ENCODE results near the gene NRTN. TPM values are rescaled to one million over a fixed set of nuclear protein-coding genes. Genes with fewer than 3 reads are reported as not detected.
"Not testable (repeated sequence)": the region's sequence is repeated elsewhere in the genome, so short reads cannot be mapped to it uniquely, and the experiment has no call there.

Gene NRTN
- total RNA-seq, 1 donor from 2014 or later = 6.2 TPM

DNA sequence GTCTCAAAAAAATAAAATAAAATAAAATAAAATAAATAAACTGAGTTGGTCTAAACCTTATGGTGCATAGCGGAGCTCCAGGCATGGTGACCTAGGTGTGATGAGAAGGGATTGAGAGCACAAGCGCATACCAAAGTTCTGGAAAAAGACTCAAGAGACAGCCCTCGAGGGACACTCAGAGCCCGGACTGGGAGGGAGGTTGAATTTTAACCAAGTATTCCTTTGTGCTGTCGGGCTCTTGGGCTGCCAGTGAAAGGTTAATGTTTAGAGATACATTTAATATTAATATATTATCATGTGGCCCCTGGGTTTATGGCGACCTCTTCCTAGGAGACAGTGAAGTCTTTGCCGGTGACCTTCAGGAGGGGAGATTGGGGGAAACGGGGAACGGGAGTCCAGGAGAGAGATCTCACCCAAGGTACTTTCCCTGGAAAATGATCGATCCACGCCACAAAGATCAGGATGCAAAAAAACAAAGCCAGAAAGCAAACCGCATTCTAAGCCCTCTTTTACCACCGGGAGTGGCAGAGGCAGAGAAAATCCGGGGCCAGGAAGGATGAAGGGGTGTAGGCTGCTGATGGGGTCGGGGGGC is 33.0 kb downstream of the NRTN start:
- DNase-seq (ENCODE audit: low spot score) = peak; percentile 37

DNA sequence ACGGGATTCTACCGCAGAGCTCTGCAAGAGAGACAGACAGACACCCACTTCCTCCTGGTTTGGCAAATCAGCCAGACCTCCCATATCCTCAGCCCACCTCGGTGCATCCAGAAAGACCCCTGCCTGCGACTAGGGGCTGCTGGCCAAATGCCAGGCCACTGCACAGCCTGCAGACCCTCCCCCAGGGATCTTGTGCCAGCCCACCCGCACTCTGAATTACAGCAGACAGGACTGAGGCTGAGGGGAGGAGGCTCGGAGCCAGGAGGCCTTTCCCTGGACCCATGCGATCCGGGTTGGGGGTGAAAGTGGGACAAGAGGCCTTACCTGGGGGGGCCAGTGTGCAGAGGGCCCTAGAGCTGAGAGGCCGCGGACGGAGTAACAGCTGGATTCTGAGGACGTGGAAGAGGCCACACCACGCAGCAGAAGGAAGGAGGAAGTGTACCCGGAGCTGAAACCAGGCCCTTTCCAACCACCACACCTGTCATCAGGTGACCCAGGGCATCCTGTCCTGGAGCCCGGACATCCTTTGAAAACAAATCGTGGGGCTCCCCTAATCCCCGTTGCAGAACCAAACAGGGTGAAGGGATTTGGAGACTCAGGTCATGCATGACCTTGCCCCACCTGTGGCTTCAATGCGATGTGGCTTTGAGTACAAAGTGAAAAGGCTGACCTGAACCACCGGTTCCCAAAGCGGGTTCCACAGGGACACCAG is 33.6 kb downstream of the NRTN start:
- DNase-seq (ENCODE audit: low spot score) = peak; percentile 55

DNA sequence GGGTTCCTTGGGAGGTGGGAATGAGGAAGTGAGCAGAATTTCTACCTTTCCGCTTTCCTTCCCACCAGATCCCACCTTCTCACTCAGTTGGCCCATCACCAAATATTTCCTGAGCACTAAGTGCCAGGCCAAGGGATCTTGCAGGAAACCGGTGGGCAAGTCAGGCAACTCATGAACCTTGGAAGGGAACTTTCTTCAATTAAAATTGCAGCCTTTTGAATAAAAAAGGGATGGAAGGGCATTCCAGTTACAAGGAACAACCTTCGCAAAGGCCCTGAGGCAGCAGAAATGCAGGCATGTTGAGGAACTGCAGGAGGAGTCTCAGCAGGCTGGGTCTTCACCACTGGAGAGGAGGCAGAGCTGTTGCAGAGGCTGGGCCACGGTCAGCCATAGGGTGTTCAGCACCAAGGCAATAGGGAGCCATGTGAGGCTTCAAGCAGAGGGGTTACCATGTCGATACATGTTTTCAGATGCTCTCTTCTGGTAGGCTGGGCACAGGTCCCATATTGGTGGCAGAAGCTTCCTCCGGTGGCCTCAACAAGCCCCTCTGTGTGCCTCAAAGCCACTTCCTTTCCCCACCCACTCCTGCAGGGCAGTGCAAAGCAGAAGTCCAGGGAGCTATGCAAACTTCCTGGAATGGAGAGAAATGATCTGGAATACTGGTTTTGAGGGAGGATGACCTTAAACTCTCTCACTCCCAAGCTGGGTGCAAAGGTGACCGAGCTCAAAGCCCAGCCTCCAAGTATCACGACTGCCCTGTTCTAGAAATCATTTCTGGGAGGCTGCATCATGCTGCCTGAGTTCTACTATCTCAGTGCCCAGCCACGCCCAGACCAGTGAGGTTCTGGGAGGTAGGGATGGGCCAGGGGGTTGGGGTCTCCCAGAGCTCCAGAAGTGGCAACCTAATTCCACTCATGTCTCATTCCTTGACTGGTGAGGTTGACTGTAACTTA is 34.5 kb downstream of the NRTN start, which contains the start of gene FUT6:
Gene FUT6 (minus strand): TSS at position 638 of the 953 bp plus-strand sequence. CDS start 7,135 bp downstream, outside the sequence.
- DNase-seq (ENCODE audit: low spot score) = no peak

- DNase-seq (ENCODE audit: low spot score) = not testable (repeated sequence)
Observed at GRCh38 chr19:5841735-5842111, 36.9 kb downstream of the NRTN start.

DNA sequence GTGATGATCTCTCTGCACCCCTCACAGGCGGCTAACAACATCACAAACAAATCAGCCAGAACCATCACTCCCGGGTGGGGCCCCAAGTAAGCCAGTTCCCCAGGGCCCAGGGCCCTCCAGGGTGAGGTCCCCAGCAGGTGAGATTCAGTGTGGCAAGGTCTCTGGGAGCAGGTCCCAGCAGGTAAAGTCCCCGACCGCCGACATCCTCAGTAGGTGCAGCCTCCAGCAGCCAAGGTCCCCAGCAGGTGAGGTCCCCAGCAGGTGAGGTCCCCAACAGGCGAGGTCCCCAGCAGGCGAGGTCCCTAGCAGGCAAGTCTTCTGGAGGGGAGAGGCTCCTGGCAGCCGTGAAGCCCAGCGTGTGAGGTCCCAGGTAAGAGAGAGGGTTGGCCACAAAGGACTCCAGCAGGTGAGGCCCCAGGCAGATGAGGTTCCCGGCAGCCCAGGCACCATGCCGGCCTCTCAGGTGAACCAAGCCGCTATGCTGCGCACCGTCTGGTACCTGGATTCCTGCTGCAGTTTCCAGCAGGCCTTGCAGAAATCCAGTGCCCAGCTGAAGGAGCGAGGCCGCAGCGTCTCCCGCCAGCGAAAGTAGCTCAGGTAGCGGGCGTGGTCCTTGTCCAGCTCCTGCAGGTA is 38.5 kb downstream of the NRTN start:
- DNase-seq (ENCODE audit: low spot score) = no peak

GRCh38 chr19:5844456-5845433 is 39.9 kb downstream of the NRTN start:
- no peak for DNase-seq (ENCODE audit: low spot score)

DNA sequence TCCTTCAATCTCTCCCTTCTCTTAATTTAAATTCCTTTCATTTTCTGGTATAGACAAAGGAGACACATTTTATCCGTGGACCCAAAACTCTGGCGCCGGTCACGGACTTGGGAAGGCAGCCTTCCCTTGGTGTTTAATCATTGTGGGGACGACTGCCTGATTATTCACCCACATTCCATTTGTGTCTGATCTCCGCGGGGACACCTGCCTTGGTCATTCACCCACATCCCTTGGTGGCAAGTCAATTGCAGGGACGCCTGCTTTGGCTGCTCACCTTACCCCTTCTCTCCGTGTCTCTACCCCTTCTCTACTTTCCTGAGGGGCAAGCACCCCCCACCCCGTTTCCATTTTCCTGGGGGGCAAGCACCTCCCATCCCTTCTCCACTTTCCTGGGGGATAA is 43.0 kb downstream of the NRTN start:
- not testable (repeated sequence) for DNase-seq (ENCODE audit: low spot score)

DNA sequence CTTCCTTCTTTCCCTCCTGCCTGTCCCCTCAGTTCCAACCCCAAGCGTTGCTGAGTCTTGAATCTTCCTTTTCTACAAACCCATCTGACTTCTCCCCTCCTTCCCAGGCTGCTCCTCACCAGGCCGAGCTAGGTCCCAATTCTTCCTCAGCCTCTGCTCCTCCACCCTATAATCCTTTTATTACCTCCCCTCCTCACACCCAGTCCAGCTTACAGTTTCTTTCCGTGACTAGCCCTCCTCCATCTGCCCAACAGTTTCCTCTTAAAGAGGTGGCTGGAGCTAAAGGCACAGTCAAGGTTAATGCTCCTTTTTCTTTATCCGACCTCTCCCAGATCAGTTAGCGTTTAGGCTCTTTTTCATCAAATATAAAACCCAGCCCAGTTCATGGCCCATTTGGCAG is 43.8 kb downstream of the NRTN start:
- DNase-seq (ENCODE audit: low spot score) = not testable (repeated sequence)

- DNase-seq (ENCODE audit: low spot score) = no peak
Observed at GRCh38 chr19:5850189-5850588, 45.3 kb downstream of the NRTN start.

GRCh38 chr19:5850743-5851293 is 46.0 kb downstream of the NRTN start:
- DNase-seq (ENCODE audit: low spot score) = peak; percentile 67

- peak; percentile 65 for DNase-seq (ENCODE audit: low spot score)
Observed at GRCh38 chr19:5851302-5851701, 46.4 kb downstream of the NRTN start, which contains the start of gene FUT3. FUT3 (minus strand) TSS chr19:5851449.

DNA sequence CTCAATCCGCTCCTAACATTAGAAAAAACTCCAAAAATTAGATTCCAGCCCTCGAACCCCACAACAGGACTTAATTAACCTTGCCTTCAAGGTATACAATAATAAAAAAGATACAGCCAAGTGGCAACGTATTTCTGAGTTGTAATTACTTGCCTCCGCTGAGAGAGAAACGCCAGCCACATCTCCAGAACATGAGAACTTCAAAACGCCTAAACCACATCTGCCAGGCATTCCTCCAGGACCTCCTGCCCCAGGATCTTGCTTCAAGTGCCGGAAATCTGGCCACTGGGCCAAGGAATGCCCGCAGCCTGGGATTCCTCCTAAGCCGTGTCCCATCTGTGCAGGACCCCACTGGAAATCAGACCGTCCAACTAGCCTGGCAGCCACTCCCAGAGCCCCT is 49.3 kb downstream of the NRTN start:
- DNase-seq (ENCODE audit: low spot score) = not testable (repeated sequence)

DNA sequence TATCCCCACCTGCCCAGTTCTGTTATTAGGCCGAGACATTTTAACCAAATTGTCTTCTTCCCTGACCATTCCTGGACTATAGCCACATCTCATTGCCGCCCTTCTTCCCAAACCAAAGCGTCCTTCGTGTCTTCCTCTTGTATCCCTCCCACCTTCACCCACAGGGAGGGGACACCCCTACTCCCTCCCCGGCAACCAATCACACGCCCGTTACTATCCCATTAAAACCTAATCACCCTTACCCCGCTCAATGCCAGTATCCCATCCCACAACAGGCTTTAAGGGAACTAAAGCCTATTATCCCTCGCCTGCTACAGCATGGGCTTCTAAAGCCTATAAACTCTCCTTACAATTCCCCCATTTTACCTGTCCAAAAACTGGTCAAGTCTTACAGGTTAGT is 50.3 kb downstream of the NRTN start:
- DNase-seq (ENCODE audit: low spot score) = not testable (repeated sequence)

DNA sequence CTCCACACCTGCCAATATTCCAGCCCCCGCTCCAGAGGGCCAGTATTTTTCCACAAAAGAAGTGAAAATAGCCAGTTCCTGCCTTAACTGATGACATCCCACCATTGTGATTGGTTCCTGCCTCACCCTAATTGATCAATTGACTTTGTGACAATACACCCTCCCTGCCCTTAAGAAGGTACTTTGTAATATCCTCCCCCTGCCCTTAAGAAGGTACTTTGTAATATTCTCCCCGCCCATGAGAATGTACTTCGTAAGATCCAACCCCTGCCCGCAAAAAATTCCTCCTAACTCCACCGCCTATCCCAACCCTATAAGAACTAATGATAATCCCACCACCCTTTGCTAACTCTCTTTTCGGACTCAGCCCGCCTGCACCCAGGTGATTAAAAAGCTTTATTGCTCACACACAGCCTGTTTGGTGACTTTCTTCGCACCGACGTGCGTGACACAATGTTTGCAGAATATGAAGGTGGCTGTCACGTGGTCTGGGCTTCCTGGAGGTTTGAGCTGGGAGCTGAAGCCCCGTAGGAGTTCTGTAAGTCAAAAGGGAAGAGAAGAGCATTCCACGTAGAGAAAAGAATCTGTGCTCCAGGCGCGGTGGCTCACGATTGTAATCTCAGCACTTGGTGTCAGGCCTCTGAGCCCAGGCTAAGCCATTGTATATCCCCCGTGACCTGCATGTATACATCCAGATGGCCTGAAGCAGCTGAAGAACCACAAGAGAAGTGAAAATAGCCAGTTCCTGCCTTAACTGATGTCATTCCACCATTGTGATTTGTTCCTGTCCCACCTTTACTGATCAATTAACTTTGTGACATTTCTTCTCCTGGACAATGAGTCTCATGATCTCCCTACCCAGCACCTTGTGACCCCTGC is 52.6 kb downstream of the NRTN start:
- DNase-seq (ENCODE audit: low spot score) = no peak

DNA sequence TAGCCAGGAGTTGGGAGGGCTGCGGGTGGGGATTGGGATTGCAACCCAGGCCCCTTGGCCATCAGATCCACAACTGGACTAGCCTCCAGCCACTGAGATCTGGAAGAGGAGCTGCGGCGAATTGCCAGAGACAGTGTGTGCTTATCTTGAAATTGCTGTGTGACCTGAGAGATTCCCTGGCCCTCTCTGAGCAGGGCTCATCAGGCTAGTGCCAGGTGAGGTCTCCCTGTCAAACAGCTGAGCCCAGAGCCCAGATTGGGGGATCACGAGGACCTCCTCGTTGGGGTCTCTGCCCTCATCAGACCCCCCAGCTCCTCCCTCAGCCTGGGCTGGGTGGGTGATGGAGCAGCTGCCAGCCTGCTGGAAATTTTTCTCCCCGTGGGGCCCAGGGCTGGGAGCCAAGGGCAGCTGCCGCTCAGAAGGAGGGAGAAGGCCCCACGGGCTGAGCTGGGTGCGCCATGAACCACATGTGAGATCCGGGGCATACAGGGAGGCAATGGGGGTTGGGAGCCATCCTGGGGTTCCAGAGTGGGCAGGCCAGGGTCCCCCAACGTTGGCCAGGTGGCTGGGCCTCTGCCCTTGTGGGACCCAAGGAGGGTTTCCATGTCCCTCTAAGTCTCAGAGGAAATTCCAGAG is 58.3 kb downstream of the NRTN start:
- no peak for DNase-seq (ENCODE audit: low spot score)

- DNase-seq (ENCODE audit: low spot score) = no peak
Observed at GRCh38 chr19:5864013-5864720, 59.3 kb downstream of the NRTN start.

- DNase-seq (ENCODE audit: low spot score) = no peak
Observed at GRCh38 chr19:5864725-5865486, 60.0 kb downstream of the NRTN start.
